ENCODE results near the gene SOAT1. TPM values are rescaled to one million over a fixed set of nuclear protein-coding genes. Genes with fewer than 3 reads are reported as not detected.

Gene SOAT1
- total RNA-seq, 1 donor from 2014 or later = 111 TPM

GRCh38 chr1:179327679-179328078 lies 34.1 kb downstream of the SOAT1 start:
- Histone ChIP-seq H3K36me3 (ENCODE audit: insufficient read depth, low read length) (peaks cover 4% of the 10 kb centered on the region), H3K9ac (ENCODE audit: low read length) (no peak overlapping the region), H3K27me3 (ENCODE audit: insufficient read depth, low read length) (no peaks in the 10 kb centered on the region), H3K4me1 (ENCODE audit: insufficient read depth, low read length) (no peaks in the 10 kb centered on the region), H3K9me3 (ENCODE audit: insufficient read depth, low read depth, low read length) (no peaks in the 10 kb centered on the region), H2AFZ (ENCODE audit: low read depth, low read length) (no peak overlapping the region), H3K4me3 (ENCODE audit: insufficient read depth, low read depth, low read length) (no peak overlapping the region), H4K20me1 (ENCODE audit: insufficient read depth, low read length) (peaks cover 4% of the 10 kb centered on the region), H3K4me2 (ENCODE audit: low read length) (no peak overlapping the region), H3K79me2 (ENCODE audit: insufficient read depth, low read length) (peaks cover 28% of the 10 kb centered on the region), H3K27ac (ENCODE audit: low read depth, low read length) (no peak overlapping the region)
- TF ChIP-seq CTCF (IDR thresholded peaks at IDR 0.05; ENCODE audit: insufficient read depth, low read depth, low read length) = no peak
- no peak for TF ChIP-seq EZH2 (IDR thresholded peaks at IDR 0.05; ENCODE audit: insufficient read depth, low read length)
- DNase-seq (ENCODE audit: low read depth) (no peak), FAIRE-seq (no peak)
- Mint-ChIP-seq H3K9me3 (ENCODE audit: unreplicated experiment) (no peaks in the 10 kb centered on the region), H3K27ac (ENCODE audit: unreplicated experiment) (no peak overlapping the region), H3K4me3 (ENCODE audit: unreplicated experiment) (no peak overlapping the region), H3K27me3 (ENCODE audit: low read depth, unreplicated experiment) (no peaks in the 10 kb centered on the region), H3K4me1 (ENCODE audit: low read depth, unreplicated experiment) (no peaks in the 10 kb centered on the region), H3K36me3 (ENCODE audit: low read depth, unreplicated experiment) (peaks cover 13% of the 10 kb centered on the region)

GRCh38 chr1:179329862-179330261 lies 36.3 kb downstream of the SOAT1 start:
- H3K36me3 ChIP-seq (ENCODE audit: insufficient read depth, low read length) = peaks cover 4% of the 10 kb centered on the region
- no peak overlapping the region for H3K4me2 ChIP-seq (ENCODE audit: low read length)
- no peaks in the 10 kb centered on the region for H3K9me3 ChIP-seq (ENCODE audit: insufficient read depth, low read depth, low read length)
- no peak for TF ChIP-seq CTCF (IDR thresholded peaks at IDR 0.05; ENCODE audit: insufficient read depth, low read depth, low read length)
- TF ChIP-seq EZH2 (IDR thresholded peaks at IDR 0.05; ENCODE audit: insufficient read depth, low read length) = no peak
- Mint-ChIP-seq H3K4me1 (ENCODE audit: low read depth, unreplicated experiment) (no peaks in the 10 kb centered on the region), H3K4me3 (ENCODE audit: unreplicated experiment) (no peak overlapping the region), H3K27ac (ENCODE audit: unreplicated experiment) (no peak overlapping the region), H3K36me3 (ENCODE audit: low read depth, unreplicated experiment) (peaks cover 14% of the 10 kb centered on the region), H3K27me3 (ENCODE audit: low read depth, unreplicated experiment) (no peaks in the 10 kb centered on the region), H3K9me3 (ENCODE audit: unreplicated experiment) (no peaks in the 10 kb centered on the region)
- FAIRE-seq (no peak), DNase-seq (ENCODE audit: low read depth) (no peak)
- H3K27me3 ChIP-seq (ENCODE audit: insufficient read depth, low read length) = no peaks in the 10 kb centered on the region
- H3K4me1 ChIP-seq (ENCODE audit: insufficient read depth, low read length) = no peaks in the 10 kb centered on the region
- no peak overlapping the region for H3K4me3 ChIP-seq (ENCODE audit: insufficient read depth, low read depth, low read length)
- H3K27ac ChIP-seq (ENCODE audit: low read depth, low read length) = no peak overlapping the region
- no peak overlapping the region for H3K9ac ChIP-seq (ENCODE audit: low read length)
- peaks cover 4% of the 10 kb centered on the region for H4K20me1 ChIP-seq (ENCODE audit: insufficient read depth, low read length)
- peaks cover 33% of the 10 kb centered on the region for H3K79me2 ChIP-seq (ENCODE audit: insufficient read depth, low read length)
- no peak overlapping the region for H2AFZ ChIP-seq (ENCODE audit: low read depth, low read length)

GRCh38 chr1:179334440-179334839 lies 40.8 kb downstream of the SOAT1 start:
- no peaks in the 10 kb centered on the region for H3K27me3 Mint-ChIP-seq (ENCODE audit: low read depth, unreplicated experiment)
- peaks cover 4% of the 10 kb centered on the region for H4K20me1 ChIP-seq (ENCODE audit: insufficient read depth, low read length)
- TF ChIP-seq EZH2 (IDR thresholded peaks at IDR 0.05; ENCODE audit: insufficient read depth, low read length) (no peak), CTCF (IDR thresholded peaks at IDR 0.05; ENCODE audit: insufficient read depth, low read depth, low read length) (no peak)
- H3K4me1 ChIP-seq (ENCODE audit: insufficient read depth, low read length) = no peaks in the 10 kb centered on the region
- no peak overlapping the region for H3K4me3 ChIP-seq (ENCODE audit: insufficient read depth, low read depth, low read length)
- no peaks in the 10 kb centered on the region for H3K4me1 Mint-ChIP-seq (ENCODE audit: low read depth, unreplicated experiment)
- no peak for FAIRE-seq
- H3K4me2 ChIP-seq (ENCODE audit: low read length) = no peak overlapping the region
- H3K9me3 Mint-ChIP-seq (ENCODE audit: unreplicated experiment) = no peaks in the 10 kb centered on the region
- H3K36me3 ChIP-seq (ENCODE audit: insufficient read depth, low read length) = peaks cover 4% of the 10 kb centered on the region
- H3K27ac Mint-ChIP-seq (ENCODE audit: unreplicated experiment) = no peak overlapping the region
- no peak overlapping the region for H3K4me3 Mint-ChIP-seq (ENCODE audit: unreplicated experiment)
- no peak overlapping the region for H3K27ac ChIP-seq (ENCODE audit: low read depth, low read length)
- DNase-seq (ENCODE audit: low read depth) = no peak
- peaks cover 20% of the 10 kb centered on the region for H3K36me3 Mint-ChIP-seq (ENCODE audit: low read depth, unreplicated experiment)
- no peak overlapping the region for H3K9ac ChIP-seq (ENCODE audit: low read length)
- no peaks in the 10 kb centered on the region for H3K9me3 ChIP-seq (ENCODE audit: insufficient read depth, low read depth, low read length)
- no peak overlapping the region for H2AFZ ChIP-seq (ENCODE audit: low read depth, low read length)
- no peaks in the 10 kb centered on the region for H3K27me3 ChIP-seq (ENCODE audit: insufficient read depth, low read length)
- peaks cover 38% of the 10 kb centered on the region for H3K79me2 ChIP-seq (ENCODE audit: insufficient read depth, low read length)
